K562 (cell line): ENCODE results near the gene NXN. TPM values are rescaled to one million over a fixed set of nuclear protein-coding genes. Genes with fewer than 3 reads are reported as not detected.

Experiments used
- ATAC-seq: fragments of 200-7000 bp; cut with Tn5 transposase; 3 replicates; pipeline ENCODE4 v1.9.1; 2020; ENCODE audit warnings: moderate library complexity
- BruUV-seq: library from RNA; stranded (reverse); fragments of 400-500 nt; replicated peaks from 2 replicates; lab custom pipeline; 2021; lab: Mats Ljungman, UMichigan
- CTCF ChIA-PET: fragments of 300-600 bp; formaldehyde crosslinking; extraction: SDS; loops from one replicate; lab custom pipeline; 2021; ENCODE audit warnings: low intra/inter-chr PET ratio; lab: Yijun Ruan, JAX
- POLR2A ChIA-PET: fragments of 300-600, 350-650 bp; sonication (Branson Sonifier 250); formaldehyde crosslinking; extraction: SDS; loops from one replicate; lab custom pipeline; 2021; ENCODE audit warnings: antibody characterized with exemption, inconsistent platforms; lab: Yijun Ruan, JAX
- DNase-seq, 4 experiments: peaks; one replicate each; pipeline versions ENCODE4 v3.0.0 to v3.0.0-alpha.2; 2011 to 2018; ENCODE audit warnings: low spot score in 3 of 4, mixed read lengths in 3 of 4; ENCODE audit errors: extremely low read depth in 1 of 4
- FAIRE-seq: peaks from 2 replicates; lab custom pipeline; 2011; peaks lifted over from hg19 to GRCh38; lab: Jason Lieb, UNC
- H2AFZ ChIP-seq: 2 replicates; pipeline ENCODE4 v1.6.0; 2011; ENCODE audit warnings: low read depth, low read length, control low read depth, inconsistent platforms
- H3K27ac ChIP-seq: fragments of 200-600 bp; 3 replicates; pipeline ENCODE4 v1.8.0; 2011; ENCODE audit warnings: low read depth, mild to moderate bottlenecking, control low read depth, inconsistent platforms, low read length, moderate library complexity, mixed read lengths; ENCODE audit errors: extremely low read depth
- H3K27me3 ChIP-seq, 2 experiments: fragments of 300-600 bp in 1 of 2; 2 replicates in 1 of 2; 3 replicates in 1 of 2; pipeline versions ENCODE4 v1.6.0 to v1.8.0; 2011; ENCODE audit warnings: inconsistent platforms in 2 of 2, low read length in 2 of 2, mild to moderate bottlenecking in 1 of 2, mixed read lengths in 1 of 2, moderate library complexity in 1 of 2; ENCODE audit not compliant: control insufficient read depth in 2 of 2, insufficient read depth in 2 of 2
- H3K36me3 ChIP-seq: fragments of 300-600 bp; 3 replicates; pipeline ENCODE4 v1.8.0; 2011; ENCODE audit warnings: mild to moderate bottlenecking, low read length, inconsistent platforms; ENCODE audit not compliant: control insufficient read depth, insufficient read depth
- H3K4me1 ChIP-seq, 2 experiments: fragments of 200-600 bp in 1 of 2; replicated peaks in 1 of 2; 2 replicates in 1 of 2; 3 replicates in 1 of 2; pipeline versions ENCODE4 v1.5.1 to v1.8.0; 2011; ENCODE audit warnings: inconsistent platforms in 2 of 2, low read length in 2 of 2, mild to moderate bottlenecking in 1 of 2, mixed read lengths in 1 of 2, moderate library complexity in 1 of 2; ENCODE audit not compliant: control insufficient read depth in 2 of 2, insufficient read depth in 2 of 2
- H3K4me2 ChIP-seq: 2 replicates; pipeline ENCODE4 v1.6.1; 2011; ENCODE audit warnings: low read length, control low read depth, inconsistent platforms, mixed read lengths; ENCODE audit not compliant: insufficient read depth
- H3K4me3 ChIP-seq: fragments of 200-600 bp; sonication (generic), shearing (Covaris generic); 2 replicates; pipeline ENCODE4 v1.5.1; 2016; ENCODE audit warnings: control low read depth, inconsistent platforms
- H3K79me2 ChIP-seq: fragments of 200-600 bp; 3 replicates; pipeline ENCODE4 v1.8.0; 2011; ENCODE audit warnings: low read length, inconsistent platforms; ENCODE audit not compliant: control insufficient read depth, insufficient read depth
- H3K9ac ChIP-seq, 2 experiments: 2 replicates each; pipeline versions ENCODE4 v1.6.0 to v1.6.1; 2011; ENCODE audit warnings: low read depth in 2 of 2, low read length in 2 of 2, control low read depth in 1 of 2, inconsistent platforms in 1 of 2, mild to moderate bottlenecking in 1 of 2, mixed read lengths in 1 of 2; ENCODE audit not compliant: insufficient read depth in 1 of 2
- H3K9me1 ChIP-seq: one replicate; pipeline ENCODE4 v1.6.0; 2011; ENCODE audit warnings: inconsistent platforms, mild to moderate bottlenecking, low read length, moderate library complexity; ENCODE audit not compliant: control insufficient read depth, insufficient read depth
- H3K9me3 ChIP-seq: replicated peaks from 2 replicates; pipeline ENCODE4 v1.5.1; 2011; ENCODE audit warnings: low read depth, low read length, inconsistent platforms; ENCODE audit not compliant: control insufficient read depth, insufficient read depth
- H4K20me1 ChIP-seq: replicated peaks from 2 replicates; pipeline ENCODE4 v1.6.1; 2011; ENCODE audit warnings: low read length, inconsistent platforms, mixed read lengths; ENCODE audit not compliant: control insufficient read depth, insufficient read depth
- CREBBP ChIP-seq: IDR thresholded peaks from one replicate; pipeline ENCODE4 v1.6.1; 2012; ENCODE audit warnings: low read depth, mild to moderate bottlenecking, control low read depth, inconsistent platforms, low read length
- EZH2 ChIP-seq: IDR thresholded peaks from 2 replicates; pipeline ENCODE4 v1.6.1; 2012; ENCODE audit warnings: low read depth, mild to moderate bottlenecking, inconsistent platforms, low read length, borderline replicate concordance
- FOSL1 ChIP-seq: fragments of 200-800 bp; sonication (Bioruptor generic); conservative IDR thresholded peaks from 2 replicates; pipeline ENCODE4 v1.6.1; 2016; ENCODE audit warnings: missing genetic modification characterization, missing compliant biosample characterization
- JUN ChIP-seq, 2 experiments: sonication (generic) in 1 of 2; formaldehyde crosslinking in 1 of 2; IDR thresholded peaks; 2 replicates each; pipeline versions ENCODE4 v1.6.1 to v1.8.0; 2012 to 2022; ENCODE audit warnings: borderline replicate concordance in 2 of 2, mild to moderate bottlenecking in 2 of 2, improper control_type of control experiment in 1 of 2, low read depth in 1 of 2, low read length in 1 of 2, missing genetic modification reagents in 1 of 2
- MAX ChIP-seq: sonication (generic); formaldehyde crosslinking; IDR thresholded peaks from 2 replicates; pipeline ENCODE4 v1.9.0; 2022; ENCODE audit warnings: mild to moderate bottlenecking, missing genetic modification reagents
- MYC ChIP-seq, 2 experiments: fragments of 250-450 bp in 1 of 2; sonication (Bioruptor Pico) in 1 of 2; IDR thresholded peaks; 2 replicates each; pipeline versions ENCODE4 v1.5.1 to v1.6.1; 2012 to 2021; ENCODE audit warnings: low read depth in 2 of 2, borderline replicate concordance in 1 of 2, improper control_type of control experiment in 1 of 2, low read length in 1 of 2, mild to moderate bottlenecking in 1 of 2, moderate library complexity in 1 of 2
- NELFE ChIP-seq: IDR thresholded peaks from 2 replicates; pipeline ENCODE4 v1.6.1; 2011; ENCODE audit warnings: mild to moderate bottlenecking; ENCODE audit not compliant: insufficient read depth, insufficient read length
- NR2C2 ChIP-seq, 2 experiments: fragments of 200-800 bp in 1 of 2; sonication (Bioruptor generic) in 1 of 2; sonication (generic) in 1 of 2; formaldehyde crosslinking in 1 of 2; IDR thresholded peaks; 2 replicates each; pipeline versions ENCODE4 v1.6.1 to v1.8.0; 2016 to 2022; ENCODE audit warnings: mild to moderate bottlenecking in 1 of 2, missing compliant biosample characterization in 1 of 2, missing genetic modification characterization in 1 of 2, missing genetic modification reagents in 1 of 2
- TAF9B ChIP-seq: fragments of 450-650 bp; IDR thresholded peaks from 2 replicates; pipeline ENCODE4 v1.6.1; 2018; ENCODE audit warnings: mild to moderate bottlenecking; ENCODE audit not compliant: partially characterized antibody
- TSC22D4 ChIP-seq: fragments of 450-650 bp; IDR thresholded peaks from 2 replicates; pipeline ENCODE4 v1.6.1; 2016; ENCODE audit warnings: missing genetic modification characterization, missing biosample characterization, control low read depth
- ZNF444 ChIP-seq: fragments of 250-450 bp; sonication (Bioruptor Pico); IDR thresholded peaks from 2 replicates; pipeline ENCODE4 v1.4.0; 2020; ENCODE audit warnings: mild to moderate bottlenecking, moderate library complexity
- ZNF511 ChIP-seq: sonication (generic); formaldehyde crosslinking; IDR thresholded peaks from 2 replicates; pipeline ENCODE4 v1.8.0; 2022; ENCODE audit warnings: mild to moderate bottlenecking, missing genetic modification reagents
- WGBS: fragments of 100-300 bp; shearing (Covaris generic); methylation state at CpG from one replicate; pipeline ENCODE4 v1.1.6; 2016; ENCODE audit warnings: low coverage, mixed read lengths; ENCODE audit not compliant: insufficient coverage; ENCODE audit errors: missing lambda C conversion rate; 5-methylcytosine and 5-hydroxymethylcytosine counted together
- in situ Hi-C: fragments of 300-500 bp; cut with MboI; formaldehyde crosslinking; loops from 4 replicates; pipeline ENCODE4 v1.15.0; 2018; ENCODE audit warnings: inconsistent platforms, mixed read lengths
- intact Hi-C: fragments of 100-400 bp; cut with micrococcal nuclease; formaldehyde crosslinking; loops from 2 replicates; pipeline ENCODE4 v1.14.2; 2022
- polyA plus RNA-seq, 8 experiments: library from polyadenylated mRNA; depleted of rRNA in 4 of 8; stranded (reverse) in 5 of 8; unstranded in 3 of 8; fragments of >200 nt; fragmentation: Nextera tagmentation in 2 of 8; fragmentation: Illumina TruSeq in 1 of 8; extraction: Ambion mirVana in 2 of 8; extraction: Trizol in 1 of 8; gene quantifications; 2 replicates each; pipeline versions ENCODE4 v1.2.1 to v1.2.3, GENCODE V29; 2011 to 2014; ENCODE audit warnings: inconsistent platforms in 1 of 8, missing spikeins in 1 of 8
- total RNA-seq, 7 experiments: library from RNA; depleted of rRNA in 6 of 7; stranded (reverse); fragments of >200 nt in 6 of 7; fragmentation: Illumina TruSeq in 2 of 7; extraction: Trizol in 2 of 7; gene quantifications; 2 replicates each; pipeline versions ENCODE4 v1.2.1 to v1.2.3, GENCODE V29; 2011 to 2021; ENCODE audit warnings: low replicate concordance in 1 of 7
- TF ChIP-seq, protein P1 (sequence below): sonication (generic); formaldehyde crosslinking; IDR thresholded peaks from 2 replicates; pipeline ENCODE4 v1.9.0; 2022; ENCODE audit warnings: mild to moderate bottlenecking, missing genetic modification reagents

The NXN gene
- total and polyA plus RNA-seq, 9 of the 15 experiments (the other 6 are each of a cell fraction or from before 2014, with no cell fraction given), result 0.08 to 0.39 (median 0.29) TPM; not detected in 5

- no peaks in the 10 kb centered on the region for H3K36me3 ChIP-seq
- H3K4me3 ChIP-seq, result no peak overlapping the region
- H3K27ac ChIP-seq, result no peak overlapping the region
- H3K4me2 ChIP-seq, result no peak overlapping the region
- 10% methylated on average over 2 of the region's 13 CpGs for WGBS
- intact Hi-C loops (no loop called here), in situ Hi-C loops (no loop called here)
- peak; percentile 40; the same call in 1 of the 2 replicates for TF ChIP-seq FOSL1 (tag)
- TF ChIP-seq, protein P1, sequence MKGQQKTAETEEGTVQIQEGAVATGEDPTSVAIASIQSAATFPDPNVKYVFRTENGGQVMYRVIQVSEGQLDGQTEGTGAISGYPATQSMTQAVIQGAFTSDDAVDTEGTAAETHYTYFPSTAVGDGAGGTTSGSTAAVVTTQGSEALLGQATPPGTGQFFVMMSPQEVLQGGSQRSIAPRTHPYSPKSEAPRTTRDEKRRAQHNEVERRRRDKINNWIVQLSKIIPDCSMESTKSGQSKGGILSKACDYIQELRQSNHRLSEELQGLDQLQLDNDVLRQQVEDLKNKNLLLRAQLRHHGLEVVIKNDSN (CRISPR knock-in tag), result no peak
- no peak for TF ChIP-seq MAX (CRISPR knock-in tag)
- TF ChIP-seq TAF9B, result no peak
- no TSS peak for BruUV-seq
- ATAC-seq, result peak; percentile 41; the same call in 1 of the 3 replicates
- no peak overlapping the region for H3K9ac ChIP-seq
- H3K27me3 ChIP-seq, result peaks cover 8 to 65% of the 10 kb centered on the region in 2 experiments
- H2AFZ ChIP-seq, result no peak overlapping the region
- ChIA-PET POLR2A (no interaction called here), CTCF (no interaction called here)
- H3K79me2 ChIP-seq, result no peaks in the 10 kb centered on the region
- no peaks in the 10 kb centered on the region; the same call in 1 of the 2 replicates for H4K20me1 ChIP-seq
- no peak for DNase-seq
- no peak for FAIRE-seq
- H3K9me3 ChIP-seq, result no peaks in the 10 kb centered on the region
- H3K9me1 ChIP-seq, result no peaks in the 10 kb centered on the region
- no peaks in the 10 kb centered on the region for H3K4me1 ChIP-seq
Observed at GRCh38 chr17:921161-921560, 58.4 kb downstream of the NXN start.

- no peak for ATAC-seq
- TF ChIP-seq JUN (IDR thresholded peaks at IDR 0.05; ENCODE audit: borderline replicate concordance, low read depth, low read length) (no peak), JUN (CRISPR knock-in tag; IDR thresholded peaks at IDR 0.05; ENCODE audit: borderline replicate concordance) (no peak), ZNF511 (CRISPR knock-in tag) (no peak), EZH2 (no peak), NR2C2 (CRISPR knock-in tag; IDR thresholded peaks at IDR 0.05) (no peak), NR2C2 (tag; IDR thresholded peaks at IDR 0.05) (no peak), CREBBP (no peak), ZNF444 (no peak), MYC (IDR thresholded peaks at IDR 0.05; ENCODE audit: low read depth, low read length) (no peak), MYC (CRISPR knock-in tag; IDR thresholded peaks at IDR 0.05; ENCODE audit: borderline replicate concordance, low read depth) (no peak), TSC22D4 (no peak), NELFE (no peak)
Observed at GRCh38 chr17:920190-920589, 59.4 kb downstream of the NXN start.

More at GRCh38 chr17:920190-920589, 59.4 kb downstream of the NXN start:
- BruUV-seq, result no TSS peak
- ChIA-PET CTCF (no interaction called here), POLR2A (no interaction called here)
- WGBS, result 8% methylated on average over 16 of the region's 16 CpGs
- intact Hi-C loops (no loop called here), in situ Hi-C loops (no loop called here)
- Histone ChIP-seq H3K9me1 (no peaks in the 10 kb centered on the region), H4K20me1 (no peaks in the 10 kb centered on the region; the same call in 1 of the 2 replicates), H3K9ac (no peak overlapping the region), H3K4me1 (no peaks in the 10 kb centered on the region), H3K9me3 (no peaks in the 10 kb centered on the region), H3K4me3 (no peak overlapping the region), H3K27me3 (peaks cover 11 to 56% of the 10 kb centered on the region in 2 experiments), H3K79me2 (no peaks in the 10 kb centered on the region), H3K4me2 (no peak overlapping the region), H3K36me3 (no peaks in the 10 kb centered on the region), H2AFZ (no peak overlapping the region), H3K27ac (no peak overlapping the region)
- DNase-seq (no peak), FAIRE-seq (no peak)
